ENCODE data around the gene EGFL7.
A peak's percentile ranks its signal among the peaks of the same experiment; 100 is the strongest.
"Not testable (repeated sequence)": the region's sequence is repeated elsewhere in the genome, so short reads cannot be mapped to it uniquely, and the experiment has no call there.

EGFL7 gene

GRCh38 chr9:136709454-136710109 lies 46.9 kb downstream of the EGFL7 start:
- no peak for TF ChIP-seq CTCF (IDR thresholded peaks at IDR 0.05; ENCODE audit: insufficient read depth, low read length, missing control alignments)
- no peak for DNase-seq (ENCODE audit: low read depth, low spot score)
- CTCF ChIA-PET: interaction anchor here (1.4 kb wide), 1 partner anchor 18 kb away, joined by 4 read pairs; no protein-coding TSS in a partner anchor
- POLR2A ChIA-PET: interaction anchor here (2.9 kb wide), 1 partner anchor 19 kb away, joined by 15 read pairs; no protein-coding TSS in a partner anchor
- no peak overlapping the region for H3K4me3 ChIP-seq (ENCODE audit: low read depth, low read length)

- CTCF ChIA-PET: interaction anchor here (1.0 kb wide), 1 partner anchor 38 kb away, joined by 3 read pairs; no protein-coding TSS in a partner anchor
- H3K4me3 ChIP-seq (ENCODE audit: low read depth, low read length): no peak overlapping the region
- DNase-seq (ENCODE audit: low read depth, low spot score): no peak
- no peak for TF ChIP-seq CTCF (IDR thresholded peaks at IDR 0.05; ENCODE audit: insufficient read depth, low read length, missing control alignments)
- POLR2A ChIA-PET: interaction anchor here (0.7 kb wide), 2 partner anchors 10 to 31 kb away, joined by 3 read pairs; no protein-coding TSS in a partner anchor
Measured at GRCh38 chr9:136710543-136710942, 47.8 kb downstream of the EGFL7 start.

GRCh38 chr9:136711219-136711648 lies 48.5 kb downstream of the EGFL7 start:
- POLR2A ChIA-PET: interaction anchor here (0.7 kb wide), 2 partner anchors 11 to 32 kb away, joined by 3 read pairs; no protein-coding TSS in a partner anchor
- not testable (repeated sequence) for H3K4me3 ChIP-seq (ENCODE audit: low read depth, low read length); DNase-seq (ENCODE audit: low read depth, low spot score)
- CTCF ChIA-PET: interaction anchor here (1.0 kb wide), 2 partner anchors 9 to 39 kb away, joined by 3 read pairs; no protein-coding TSS in a partner anchor

GRCh38 chr9:136711751-136712689 lies 49.3 kb downstream of the EGFL7 start, which contains the start of gene DIPK1B:
DIPK1B (plus strand) TSS chr9:136712572; CDS start chr9:136712666, 94 bp downstream.
- H3K4me3 ChIP-seq (ENCODE audit: low read depth, low read length): peak within 1 kb of the TSS; percentile 34
- POLR2A ChIA-PET: interaction anchor here (1.9 kb wide), 1 partner anchor 10 kb away, joined by 6 read pairs; no protein-coding TSS in a partner anchor
- DNase-seq (ENCODE audit: low read depth, low spot score): no peak
- no peak for TF ChIP-seq CTCF (IDR thresholded peaks at IDR 0.05; ENCODE audit: insufficient read depth, low read length, missing control alignments)
- CTCF ChIA-PET: interaction anchor here (1.0 to 4.4 kb wide), 2 partner anchors 9 to 16 kb away, joined by 3 to 27 read pairs; no protein-coding TSS in a partner anchor

GRCh38 chr9:136712690-136713544 lies 50.2 kb downstream of the EGFL7 start:
- H3K4me3 ChIP-seq (ENCODE audit: low read depth, low read length): peak overlapping the region; percentile 34
- DNase-seq (ENCODE audit: low read depth, low spot score): no peak
- TF ChIP-seq CTCF (IDR thresholded peaks at IDR 0.05; ENCODE audit: insufficient read depth, low read length, missing control alignments): no peak
- POLR2A ChIA-PET: interaction anchor here (1.9 to 2.5 kb wide), 2 partner anchors 10 to 15 kb away, joined by 6 to 17 read pairs; no protein-coding TSS in a partner anchor
- CTCF ChIA-PET: interaction anchor here (0.6 to 4.4 kb wide), 2 partner anchors 15 to 1656 kb away, joined by 3 to 27 read pairs; no protein-coding TSS in a partner anchor
